ENCODE measurements around the gene PCDHGC5.

DNA sequence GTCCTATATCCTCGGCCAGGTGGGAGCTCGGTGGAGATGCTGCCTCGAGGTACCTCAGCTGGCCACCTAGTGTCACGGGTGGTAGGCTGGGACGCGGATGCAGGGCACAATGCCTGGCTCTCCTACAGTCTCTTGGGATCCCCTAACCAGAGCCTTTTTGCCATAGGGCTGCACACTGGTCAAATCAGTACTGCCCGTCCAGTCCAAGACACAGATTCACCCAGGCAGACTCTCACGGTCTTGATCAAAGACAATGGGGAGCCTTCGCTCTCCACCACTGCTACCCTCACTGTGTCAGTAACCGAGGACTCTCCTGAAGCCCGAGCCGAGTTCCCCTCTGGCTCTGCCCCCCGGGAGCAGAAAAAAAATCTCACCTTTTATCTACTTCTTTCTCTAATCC, 11.1 kb upstream of the PCDHGC5 start:
- no peak for TF ChIP-seq EZH2 (IDR thresholded peaks at IDR 0.05; ENCODE audit: insufficient read depth, poor library complexity, severe bottlenecking)
- no peak for TF ChIP-seq EZH2phosphoT487 (IDR thresholded peaks at IDR 0.05; ENCODE audit: insufficient read depth, low read depth)
